HG03280 (cell line): Measurements from ENCODE around the gene EDA.

Experiments used
- ATAC-seq: cut with Tn5 transposase; IDR thresholded peaks from one replicate; pipeline ENCODE4 v1.9.1; 2021; ENCODE audit warnings: mild to moderate bottlenecking, moderate library complexity; ENCODE audit not compliant: unreplicated experiment

The EDA gene

GRCh38 chrX:70054391-70054790 lies 438.5 kb downstream of the EDA start:
- no peak for ATAC-seq

- no peak for ATAC-seq
Observed at GRCh38 chrX:70062076-70062475, 446.2 kb downstream of the EDA start, which contains the start of gene OTUD6A. OTUD6A (plus strand) TSS chrX:70062457; CDS start chrX:70062525, 68 bp downstream.

GRCh38 chrX:70062961-70063550 lies 447.1 kb downstream of the EDA start:
- no peak for ATAC-seq

- ATAC-seq, result no peak
Observed at GRCh38 chrX:70066646-70067045, 450.7 kb downstream of the EDA start.

- no peak for ATAC-seq
Observed at GRCh38 chrX:70079297-70079696, 463.4 kb downstream of the EDA start.

GRCh38 chrX:70079870-70080269 lies 464.0 kb downstream of the EDA start:
- no peak for ATAC-seq

GRCh38 chrX:70082723-70083122 lies 466.8 kb downstream of the EDA start:
- ATAC-seq, result no peak

GRCh38 chrX:70084592-70085240 lies 468.8 kb downstream of the EDA start:
- no peak for ATAC-seq

- no peak for ATAC-seq
Observed at GRCh38 chrX:70087857-70088630, 472.1 kb downstream of the EDA start.

GRCh38 chrX:70088751-70089150 lies 472.8 kb downstream of the EDA start:
- no peak for ATAC-seq
